SU-DHL-6 (cell line): Measurements from ENCODE around the gene ERAL1.

ENCODE experiments used
- CTCF ChIP-seq: fragments of 200-600 bp; sonication (generic); IDR thresholded peaks from one replicate; pipeline ENCODE4 v1.5.1; 2017; ENCODE audit warnings: antibody characterized with exemption, mild to moderate bottlenecking, low read length, moderate library complexity; ENCODE audit not compliant: insufficient read depth, poor library complexity, severe bottlenecking
- EZH2phosphoT487 ChIP-seq: fragments of 200-600 bp; sonication (generic), shearing (Covaris generic); conservative IDR thresholded peaks from 2 replicates; pipeline ENCODE4 v1.6.1; 2018; ENCODE audit warnings: mild to moderate bottlenecking, antibody characterized with exemption, low read length, moderate library complexity, mixed read lengths

DNA sequence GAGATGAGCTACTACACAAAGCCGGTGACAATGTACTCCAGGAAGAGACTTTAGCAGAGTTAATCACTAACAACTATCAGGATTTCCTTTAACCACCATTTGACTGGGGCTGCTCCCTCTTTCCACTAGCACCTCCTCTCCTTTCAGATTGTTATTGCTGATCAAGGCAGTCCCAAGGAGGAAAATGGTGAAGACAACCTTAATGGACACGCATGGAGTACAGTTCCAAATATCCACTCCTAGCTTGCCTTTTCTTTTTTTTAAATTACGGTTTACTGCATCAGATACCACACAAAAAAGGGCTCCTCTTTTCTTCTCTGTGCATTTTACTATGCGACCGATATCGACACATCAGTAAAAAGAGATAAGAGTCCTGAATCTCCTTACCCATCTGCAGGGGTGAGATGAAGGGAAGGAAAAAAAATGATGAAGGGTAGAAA lies 43.1 kb upstream of the ERAL1 start:
- no peak for TF ChIP-seq CTCF
- TF ChIP-seq EZH2phosphoT487, result no peak
